ENCODE data around the gene KIAA1549. TPM values are rescaled to one million over a fixed set of nuclear protein-coding genes. Genes with fewer than 3 reads are reported as not detected.

Gene KIAA1549
- total RNA-seq, 4 donors from 2014 or later = 1.6 to 5.0 (median 3.3) TPM

DNA sequence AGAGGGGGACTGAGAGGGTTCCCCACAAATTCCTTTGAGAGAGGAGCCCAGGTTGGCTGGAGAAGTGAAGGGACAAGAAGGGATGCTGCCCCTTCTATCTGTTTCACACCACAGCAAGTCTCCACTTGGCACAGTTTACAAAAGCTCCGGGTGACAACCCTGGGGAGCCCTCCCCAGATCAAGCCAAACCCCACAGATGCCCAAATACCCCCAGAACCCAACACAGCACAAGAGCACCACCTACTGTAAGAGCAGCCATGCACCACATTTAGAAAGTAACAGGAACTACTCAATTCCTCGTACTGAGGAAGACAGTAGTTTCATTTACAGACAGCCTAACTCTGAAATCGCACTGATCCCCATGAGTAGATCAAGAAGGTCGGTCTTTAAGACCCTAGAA is 115.3 kb downstream of the KIAA1549 start:
- no peak overlapping the region for H3K4me3 ChIP-seq
- H3K9me3 ChIP-seq = no peaks in the 10 kb centered on the region
- DNase-seq = no peak
- H3K36me3 ChIP-seq = peaks cover 0 to 3% (median 0%) of the 10 kb centered on the region in 3 donors
- H3K4me1 ChIP-seq = no peaks in the 10 kb centered on the region
- H3K27ac ChIP-seq = no peak overlapping the region
- no peaks in the 10 kb centered on the region for H3K27me3 ChIP-seq
- no peak for TF ChIP-seq POLR2A (IDR thresholded peaks at IDR 0.05)
- TF ChIP-seq, protein P1, sequence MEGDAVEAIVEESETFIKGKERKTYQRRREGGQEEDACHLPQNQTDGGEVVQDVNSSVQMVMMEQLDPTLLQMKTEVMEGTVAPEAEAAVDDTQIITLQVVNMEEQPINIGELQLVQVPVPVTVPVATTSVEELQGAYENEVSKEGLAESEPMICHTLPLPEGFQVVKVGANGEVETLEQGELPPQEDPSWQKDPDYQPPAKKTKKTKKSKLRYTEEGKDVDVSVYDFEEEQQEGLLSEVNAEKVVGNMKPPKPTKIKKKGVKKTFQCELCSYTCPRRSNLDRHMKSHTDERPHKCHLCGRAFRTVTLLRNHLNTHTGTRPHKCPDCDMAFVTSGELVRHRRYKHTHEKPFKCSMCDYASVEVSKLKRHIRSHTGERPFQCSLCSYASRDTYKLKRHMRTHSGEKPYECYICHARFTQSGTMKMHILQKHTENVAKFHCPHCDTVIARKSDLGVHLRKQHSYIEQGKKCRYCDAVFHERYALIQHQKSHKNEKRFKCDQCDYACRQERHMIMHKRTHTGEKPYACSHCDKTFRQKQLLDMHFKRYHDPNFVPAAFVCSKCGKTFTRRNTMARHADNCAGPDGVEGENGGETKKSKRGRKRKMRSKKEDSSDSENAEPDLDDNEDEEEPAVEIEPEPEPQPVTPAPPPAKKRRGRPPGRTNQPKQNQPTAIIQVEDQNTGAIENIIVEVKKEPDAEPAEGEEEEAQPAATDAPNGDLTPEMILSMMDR (IDR thresholded peaks at IDR 0.05) = peak in 3 of 6 experiments; percentile 23 to 37 (median 34)

- Histone ChIP-seq H3K9me3 (no peaks in the 10 kb centered on the region), H3K27ac (no peak overlapping the region), H3K27me3 (no peaks in the 10 kb centered on the region), H3K36me3 (peaks cover 0 to 3% (median 0%) of the 10 kb centered on the region in 3 donors), H3K4me1 (no peaks in the 10 kb centered on the region), H3K4me3 (no peak overlapping the region)
- TF ChIP-seq POLR2A (IDR thresholded peaks at IDR 0.05) = no peak
- TF ChIP-seq, protein P1 (IDR thresholded peaks at IDR 0.05) = no peak
- DNase-seq = no peak
These were observed 116.5 kb downstream of the KIAA1549 start for GRCh38 chr7:138864667-138865066.

DNA sequence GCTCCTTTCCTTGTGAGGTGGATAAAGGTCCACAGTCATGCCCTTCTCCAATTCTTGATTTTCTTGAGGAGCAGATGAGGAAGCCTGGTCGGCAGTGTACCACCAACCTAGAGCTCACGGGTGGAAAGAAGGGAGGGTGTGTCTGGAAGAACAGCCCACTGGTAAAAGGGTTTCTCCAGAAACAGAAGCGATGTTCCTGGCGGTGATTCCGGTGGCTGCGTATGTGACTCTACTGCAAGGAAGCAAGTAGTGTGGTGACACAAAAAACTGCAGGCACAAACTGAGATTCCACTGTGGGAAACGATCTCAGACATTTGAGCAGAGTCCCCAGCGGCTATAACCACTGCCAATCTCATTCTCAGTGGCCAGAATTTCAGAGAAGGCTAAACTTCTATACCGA is 117.3 kb downstream of the KIAA1549 start:
- no peak for DNase-seq
- no peak overlapping the region for H3K4me3 ChIP-seq
- H3K36me3 ChIP-seq = peaks cover 0 to 3% (median 0%) of the 10 kb centered on the region in 3 donors
- no peak overlapping the region for H3K27ac ChIP-seq
- no peak for TF ChIP-seq POLR2A (IDR thresholded peaks at IDR 0.05)
- TF ChIP-seq, protein P1 (IDR thresholded peaks at IDR 0.05) = no peak
- no peaks in the 10 kb centered on the region for H3K4me1 ChIP-seq
- H3K27me3 ChIP-seq = no peaks in the 10 kb centered on the region
- no peaks in the 10 kb centered on the region for H3K9me3 ChIP-seq

DNA sequence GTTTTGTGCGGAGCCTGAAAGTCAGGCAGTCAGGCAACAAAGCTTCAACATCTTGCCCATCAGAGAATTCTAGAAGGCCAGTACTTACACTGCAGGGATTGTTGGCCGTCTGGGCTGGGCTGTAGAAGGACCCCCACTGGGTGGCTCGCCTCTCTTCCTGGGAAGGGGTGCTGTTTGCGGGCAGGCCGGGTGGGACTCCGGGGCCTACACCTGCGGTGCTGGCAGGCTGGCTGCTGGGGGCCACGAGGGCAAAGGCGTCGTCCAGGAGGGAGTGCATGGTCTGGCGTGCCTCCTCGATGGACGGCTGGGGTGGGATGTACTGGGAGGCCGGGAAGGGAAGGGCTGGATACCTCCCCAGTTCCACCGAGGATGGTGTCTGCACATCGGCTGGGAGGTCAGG is 120.1 kb downstream of the KIAA1549 start:
- no peaks in the 10 kb centered on the region for H3K4me1 ChIP-seq
- H3K27ac ChIP-seq = no peak overlapping the region
- no peak for TF ChIP-seq POLR2A (IDR thresholded peaks at IDR 0.05)
- TF ChIP-seq, protein P1 (IDR thresholded peaks at IDR 0.05) = no peak
- peaks cover 0 to 3% (median 0%) of the 10 kb centered on the region in 4 donors for H3K9me3 ChIP-seq
- DNase-seq = no peak
- no peaks in the 10 kb centered on the region for H3K27me3 ChIP-seq
- H3K4me3 ChIP-seq = no peak overlapping the region
- H3K36me3 ChIP-seq = peaks cover 0 to 3% (median 0%) of the 10 kb centered on the region in 3 donors

GRCh38 chr7:138857728-138858127 is 123.5 kb downstream of the KIAA1549 start:
- no peak overlapping the region for H3K27ac ChIP-seq
- DNase-seq = no peak
- TF ChIP-seq, protein P1 (IDR thresholded peaks at IDR 0.05) = no peak
- no peak for TF ChIP-seq POLR2A (IDR thresholded peaks at IDR 0.05)
- no peaks in the 10 kb centered on the region for H3K27me3 ChIP-seq
- peaks cover 0 to 3% (median 0%) of the 10 kb centered on the region in 4 donors for H3K9me3 ChIP-seq
- H3K36me3 ChIP-seq = peaks cover 0 to 3% (median 0%) of the 10 kb centered on the region in 3 donors
- H3K4me3 ChIP-seq = no peak overlapping the region
- no peaks in the 10 kb centered on the region for H3K4me1 ChIP-seq

All from Peyer's patch (tissue), 4 donors.